Measurements from ENCODE around the gene SGCA. TPM values are rescaled to one million over a fixed set of nuclear protein-coding genes. Genes with fewer than 3 reads are reported as not detected.

Gene SGCA
- total and polyA plus RNA-seq, 4 donors: 0.31 to 1.3 (median 1.2) TPM; not detected in 1

DNA sequence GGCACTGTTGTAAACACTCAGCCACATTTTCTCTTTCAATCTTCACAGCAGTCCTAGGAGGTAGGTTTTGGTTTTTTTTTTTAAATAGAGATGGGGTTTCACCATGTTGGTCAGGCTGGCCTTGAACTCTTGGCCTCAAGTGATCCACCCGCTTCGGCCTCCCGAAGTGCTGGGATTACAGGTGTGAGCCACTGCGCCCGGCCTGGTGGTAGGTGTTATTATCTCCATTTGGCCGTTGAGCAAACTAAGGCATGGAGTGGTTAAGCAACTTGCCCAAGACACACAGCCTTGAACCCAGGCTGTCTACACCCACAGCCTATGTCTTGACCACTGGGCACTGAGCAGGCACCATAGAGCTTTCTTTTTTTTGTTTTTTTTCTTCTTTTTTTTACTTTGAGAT, 8.6 kb downstream of the SGCA start:
- no peaks in the 10 kb centered on the region for H3K27me3 ChIP-seq (ENCODE audit: control insufficient read depth in 4 of 4, insufficient read depth in 4 of 4, low read length in 3 of 4)
- H3K4me3 ChIP-seq (ENCODE audit: low read depth in 1 of 3, low read length in 3 of 3): no peak overlapping the region
- H3K27ac ChIP-seq (ENCODE audit: low read depth in 1 of 2, low read length in 2 of 2): no peak overlapping the region
- H3K9me3 ChIP-seq (ENCODE audit: control insufficient read depth in 4 of 4, low read length in 3 of 4): no peaks in the 10 kb centered on the region
- no peak overlapping the region for H3K9ac ChIP-seq (ENCODE audit: low read depth in 1 of 2, low read length in 2 of 2)
- TF ChIP-seq, protein P1, sequence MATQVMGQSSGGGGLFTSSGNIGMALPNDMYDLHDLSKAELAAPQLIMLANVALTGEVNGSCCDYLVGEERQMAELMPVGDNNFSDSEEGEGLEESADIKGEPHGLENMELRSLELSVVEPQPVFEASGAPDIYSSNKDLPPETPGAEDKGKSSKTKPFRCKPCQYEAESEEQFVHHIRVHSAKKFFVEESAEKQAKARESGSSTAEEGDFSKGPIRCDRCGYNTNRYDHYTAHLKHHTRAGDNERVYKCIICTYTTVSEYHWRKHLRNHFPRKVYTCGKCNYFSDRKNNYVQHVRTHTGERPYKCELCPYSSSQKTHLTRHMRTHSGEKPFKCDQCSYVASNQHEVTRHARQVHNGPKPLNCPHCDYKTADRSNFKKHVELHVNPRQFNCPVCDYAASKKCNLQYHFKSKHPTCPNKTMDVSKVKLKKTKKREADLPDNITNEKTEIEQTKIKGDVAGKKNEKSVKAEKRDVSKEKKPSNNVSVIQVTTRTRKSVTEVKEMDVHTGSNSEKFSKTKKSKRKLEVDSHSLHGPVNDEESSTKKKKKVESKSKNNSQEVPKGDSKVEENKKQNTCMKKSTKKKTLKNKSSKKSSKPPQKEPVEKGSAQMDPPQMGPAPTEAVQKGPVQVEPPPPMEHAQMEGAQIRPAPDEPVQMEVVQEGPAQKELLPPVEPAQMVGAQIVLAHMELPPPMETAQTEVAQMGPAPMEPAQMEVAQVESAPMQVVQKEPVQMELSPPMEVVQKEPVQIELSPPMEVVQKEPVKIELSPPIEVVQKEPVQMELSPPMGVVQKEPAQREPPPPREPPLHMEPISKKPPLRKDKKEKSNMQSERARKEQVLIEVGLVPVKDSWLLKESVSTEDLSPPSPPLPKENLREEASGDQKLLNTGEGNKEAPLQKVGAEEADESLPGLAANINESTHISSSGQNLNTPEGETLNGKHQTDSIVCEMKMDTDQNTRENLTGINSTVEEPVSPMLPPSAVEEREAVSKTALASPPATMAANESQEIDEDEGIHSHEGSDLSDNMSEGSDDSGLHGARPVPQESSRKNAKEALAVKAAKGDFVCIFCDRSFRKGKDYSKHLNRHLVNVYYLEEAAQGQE (IDR thresholded peaks at IDR 0.05): no peak
- TF ChIP-seq, protein P2, sequence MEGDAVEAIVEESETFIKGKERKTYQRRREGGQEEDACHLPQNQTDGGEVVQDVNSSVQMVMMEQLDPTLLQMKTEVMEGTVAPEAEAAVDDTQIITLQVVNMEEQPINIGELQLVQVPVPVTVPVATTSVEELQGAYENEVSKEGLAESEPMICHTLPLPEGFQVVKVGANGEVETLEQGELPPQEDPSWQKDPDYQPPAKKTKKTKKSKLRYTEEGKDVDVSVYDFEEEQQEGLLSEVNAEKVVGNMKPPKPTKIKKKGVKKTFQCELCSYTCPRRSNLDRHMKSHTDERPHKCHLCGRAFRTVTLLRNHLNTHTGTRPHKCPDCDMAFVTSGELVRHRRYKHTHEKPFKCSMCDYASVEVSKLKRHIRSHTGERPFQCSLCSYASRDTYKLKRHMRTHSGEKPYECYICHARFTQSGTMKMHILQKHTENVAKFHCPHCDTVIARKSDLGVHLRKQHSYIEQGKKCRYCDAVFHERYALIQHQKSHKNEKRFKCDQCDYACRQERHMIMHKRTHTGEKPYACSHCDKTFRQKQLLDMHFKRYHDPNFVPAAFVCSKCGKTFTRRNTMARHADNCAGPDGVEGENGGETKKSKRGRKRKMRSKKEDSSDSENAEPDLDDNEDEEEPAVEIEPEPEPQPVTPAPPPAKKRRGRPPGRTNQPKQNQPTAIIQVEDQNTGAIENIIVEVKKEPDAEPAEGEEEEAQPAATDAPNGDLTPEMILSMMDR (IDR thresholded peaks at IDR 0.05; ENCODE audit: low read depth, low read length, missing input control): no peak
- TF ChIP-seq, protein P3, sequence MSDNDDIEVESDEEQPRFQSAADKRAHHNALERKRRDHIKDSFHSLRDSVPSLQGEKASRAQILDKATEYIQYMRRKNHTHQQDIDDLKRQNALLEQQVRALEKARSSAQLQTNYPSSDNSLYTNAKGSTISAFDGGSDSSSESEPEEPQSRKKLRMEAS (IDR thresholded peaks at IDR 0.05): no peak
- TF ChIP-seq FOXA1 (IDR thresholded peaks at IDR 0.05) (no peak), RXRA (IDR thresholded peaks at IDR 0.05) (no peak), NR2F2 (IDR thresholded peaks at IDR 0.05) (no peak), RAD21 (IDR thresholded peaks at IDR 0.05) (no peak), TAF1 (conservative IDR thresholded peaks at IDR 0.05) (no peak), HNF4A (conservative IDR thresholded peaks at IDR 0.05) (no peak)
- TF ChIP-seq, protein P4, sequence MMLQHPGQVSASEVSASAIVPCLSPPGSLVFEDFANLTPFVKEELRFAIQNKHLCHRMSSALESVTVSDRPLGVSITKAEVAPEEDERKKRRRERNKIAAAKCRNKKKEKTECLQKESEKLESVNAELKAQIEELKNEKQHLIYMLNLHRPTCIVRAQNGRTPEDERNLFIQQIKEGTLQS (IDR thresholded peaks at IDR 0.05): no peak
- H3K4me1 ChIP-seq (ENCODE audit: control insufficient read depth in 4 of 4, insufficient read depth in 4 of 4, low read length in 3 of 4): peaks cover 0 to 6% (median 0%) of the 10 kb centered on the region in 4 donors
- 79% methylated on average over 6 of the region's 6 CpGs for WGBS
- no peak for DNase-seq (ENCODE audit: low spot score)
- H3K36me3 ChIP-seq (ENCODE audit: control insufficient read depth in 4 of 4, insufficient read depth in 3 of 4, low read depth in 1 of 4, low read length in 3 of 4): no peaks in the 10 kb centered on the region

DNA sequence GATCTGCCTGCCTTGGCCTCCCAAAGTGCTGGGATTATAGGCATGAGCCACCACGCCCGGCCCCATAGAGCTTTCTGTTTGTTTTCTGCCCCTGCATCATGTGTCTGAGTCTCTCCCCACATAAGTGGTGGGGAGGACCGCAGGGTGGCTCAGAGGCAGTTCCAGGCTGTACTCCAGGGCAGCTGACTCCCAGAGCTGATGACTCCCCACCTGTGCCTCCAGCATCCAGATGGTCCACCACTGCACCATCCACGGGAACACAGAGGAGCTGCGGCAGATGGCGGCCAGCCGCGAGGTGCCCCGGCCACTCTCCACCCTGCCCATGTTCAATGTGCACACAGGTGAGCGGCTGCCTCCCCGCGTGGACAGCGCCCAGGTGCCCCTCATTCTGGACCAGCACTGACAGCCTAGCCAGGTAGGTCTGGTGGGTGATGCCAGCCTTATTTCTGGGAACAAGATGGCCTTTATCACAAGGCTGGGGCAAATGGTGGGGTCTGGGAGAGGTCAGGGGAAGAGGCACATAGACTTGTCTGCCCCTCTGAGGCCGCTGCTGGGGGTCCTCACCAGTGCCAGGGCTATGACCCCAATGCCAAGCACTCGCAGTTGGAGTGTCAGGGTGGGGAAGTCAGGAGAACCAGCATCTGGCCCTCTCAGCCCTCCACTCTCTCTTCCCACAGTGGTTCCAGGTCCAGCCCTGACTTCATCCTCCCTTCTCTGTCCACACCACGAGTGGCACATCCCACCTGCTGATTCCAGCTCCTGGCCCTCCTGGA, 9.4 kb downstream of the SGCA start:
- no peaks in the 10 kb centered on the region for H3K27me3 ChIP-seq (ENCODE audit: control insufficient read depth in 4 of 4, insufficient read depth in 4 of 4, low read length in 3 of 4)
- no peaks in the 10 kb centered on the region for H3K9me3 ChIP-seq (ENCODE audit: control insufficient read depth in 4 of 4, low read length in 3 of 4)
- H3K36me3 ChIP-seq (ENCODE audit: control insufficient read depth in 4 of 4, insufficient read depth in 3 of 4, low read depth in 1 of 4, low read length in 3 of 4): no peaks in the 10 kb centered on the region
- DNase-seq (ENCODE audit: low spot score): no peak
- H3K27ac ChIP-seq (ENCODE audit: low read depth in 1 of 2, low read length in 2 of 2): no peak overlapping the region
- no peak overlapping the region for H3K4me3 ChIP-seq (ENCODE audit: low read depth in 1 of 3, low read length in 3 of 3)
- H3K9ac ChIP-seq (ENCODE audit: low read depth in 1 of 2, low read length in 2 of 2): no peak overlapping the region
- H3K4me1 ChIP-seq (ENCODE audit: control insufficient read depth in 4 of 4, insufficient read depth in 4 of 4, low read length in 3 of 4): peaks cover 0 to 6% (median 0%) of the 10 kb centered on the region in 4 donors
- 91% methylated on average over 16 of the region's 16 CpGs for WGBS
- TF ChIP-seq GABPA (IDR thresholded peaks at IDR 0.05 in 1 of 2, conservative IDR thresholded peaks at IDR 0.05 in 1 of 2): no peak
- TF ChIP-seq HNF4G (IDR thresholded peaks at IDR 0.05): no peak
- TF ChIP-seq SP1 (IDR thresholded peaks at IDR 0.05): no peak
- no peak for TF ChIP-seq EGR1 (IDR thresholded peaks at IDR 0.05; ENCODE audit: low read depth in 2 of 2)
- TF ChIP-seq, protein P2 (IDR thresholded peaks at IDR 0.05; ENCODE audit: low read depth, low read length, missing input control): no peak
- TF ChIP-seq, protein P3 (IDR thresholded peaks at IDR 0.05): no peak
- TF ChIP-seq NR2F2 (IDR thresholded peaks at IDR 0.05): no peak
- TF ChIP-seq TAF1 (conservative IDR thresholded peaks at IDR 0.05): no peak
- TF ChIP-seq, protein P1 (IDR thresholded peaks at IDR 0.05): no peak
- no peak for TF ChIP-seq FOXA2 (IDR thresholded peaks at IDR 0.05)
- no peak for TF ChIP-seq JUND (IDR thresholded peaks at IDR 0.05)
- TF ChIP-seq YY1 (IDR thresholded peaks at IDR 0.05): no peak
- no peak for TF ChIP-seq RAD21 (IDR thresholded peaks at IDR 0.05)

Data from liver (tissue), 9 donors.